GM12878 (cell line): ENCODE measurements around the gene RILPL2. TPM values are rescaled to one million over a fixed set of nuclear protein-coding genes. Genes with fewer than 3 reads are reported as not detected.

Source experiments
- ATAC-seq: fragments of 200-7000 bp; cut with Tn5 transposase; 3 replicates; pipeline ENCODE4 v1.9.1; 2020; ENCODE audit warnings: mild to moderate bottlenecking, moderate library complexity
- BruUV-seq: library from RNA; stranded (reverse); fragments of 400-500 nt; replicated peaks from 2 replicates; lab custom pipeline; 2021; lab: Mats Ljungman, UMichigan
- CTCF ChIA-PET: fragments of 300-600 bp; sonication (Branson Sonifier 250); formaldehyde crosslinking; extraction: SDS; loops from one replicate; lab custom pipeline; 2021; ENCODE audit warnings: inconsistent platforms; lab: Yijun Ruan, JAX
- POLR2A ChIA-PET: fragments of 350-600 bp; formaldehyde crosslinking; extraction: SDS; loops from one replicate; lab custom pipeline; 2021; ENCODE audit warnings: inconsistent platforms; lab: Charles Lee
- RAD21 ChIA-PET: fragments of 300-600 bp; sonication (Branson Sonifier 250); formaldehyde crosslinking; loops from one replicate; lab custom pipeline; 2023; ENCODE audit warnings: antibody characterized with exemption; ENCODE audit not compliant: unreplicated experiment; lab: Charles Lee
- SMC1A ChIA-PET: fragments of 300-600 bp; sonication (Branson Sonifier 250); formaldehyde crosslinking; loops from one replicate; lab custom pipeline; 2023; ENCODE audit not compliant: unreplicated experiment, uncharacterized antibody; lab: Charles Lee
- DNase-seq: peaks from one replicate; pipeline ENCODE4 v3.0.0-alpha.2; 2011; ENCODE audit warnings: low read depth, low spot score
- FAIRE-seq: peaks from 3 replicates; lab custom pipeline; 2011; peaks lifted over from hg19 to GRCh38; lab: Jason Lieb, UNC
- H2AFZ ChIP-seq: 2 replicates; pipeline ENCODE4 v1.6.0; 2011; ENCODE audit warnings: low read depth, low read length, control low read depth; ENCODE audit not compliant: control insufficient read depth
- H3K27ac ChIP-seq: 2 replicates; pipeline ENCODE4 v1.5.1; 2011; ENCODE audit warnings: control low read depth; ENCODE audit not compliant: control insufficient read depth, insufficient read depth
- H3K27me3 ChIP-seq, 2 experiments: replicated peaks in 1 of 2; 2 replicates each; pipeline versions ENCODE4 v1.6.0 to v1.6.1; 2011; ENCODE audit warnings: low read length in 1 of 2; ENCODE audit not compliant: control insufficient read depth in 2 of 2, insufficient read depth in 2 of 2
- H3K36me3 ChIP-seq, 2 experiments: 2 replicates each; pipeline ENCODE4 v1.5.1; 2011; ENCODE audit warnings: low read length in 1 of 2; ENCODE audit not compliant: control insufficient read depth in 2 of 2, insufficient read depth in 2 of 2
- H3K4me1 ChIP-seq: 2 replicates; pipeline ENCODE4 v1.6.1; 2011; ENCODE audit warnings: mild to moderate bottlenecking, low read length, moderate library complexity, mixed read lengths; ENCODE audit not compliant: control insufficient read depth, insufficient read depth
- H3K4me2 ChIP-seq: 2 replicates; pipeline ENCODE4 v1.6.0; 2011; ENCODE audit warnings: control low read depth; ENCODE audit not compliant: control insufficient read depth, insufficient read depth
- H3K4me3 ChIP-seq: fragments of 200-600 bp; sonication (generic); 2 replicates; pipeline ENCODE4 v1.5.1; 2016
- H3K79me2 ChIP-seq: 2 replicates; pipeline ENCODE4 v1.6.0; 2011; ENCODE audit warnings: low read length; ENCODE audit not compliant: control insufficient read depth, insufficient read depth
- H3K9ac ChIP-seq: 2 replicates; pipeline ENCODE4 v1.8.0; 2011; ENCODE audit warnings: low read length, control low read depth, mixed read lengths; ENCODE audit not compliant: control insufficient read depth, insufficient read depth
- H3K9me3 ChIP-seq: replicated peaks from 3 replicates; pipeline ENCODE4 v1.5.1; 2011; ENCODE audit warnings: mild to moderate bottlenecking, low read length; ENCODE audit not compliant: control insufficient read depth, insufficient read depth
- H4K20me1 ChIP-seq: 2 replicates; pipeline ENCODE4 v1.6.0; 2011; ENCODE audit not compliant: control insufficient read depth, insufficient read depth
- CEBPB ChIP-seq, 2 experiments: fragments of 150-350 bp in 1 of 2; IDR thresholded peaks; 2 replicates each; pipeline ENCODE4 v1.6.1; 2012 to 2014; ENCODE audit warnings: low read depth in 2 of 2, low read length in 2 of 2, borderline replicate concordance in 1 of 2, inconsistent platforms in 1 of 2
- CHD1 ChIP-seq: IDR thresholded peaks from 2 replicates; pipeline ENCODE4 v1.6.1; 2012; ENCODE audit warnings: low read depth, low read length, improper control_type of control experiment
- EED ChIP-seq: sonication (generic); IDR thresholded peaks from 2 replicates; pipeline ENCODE4 v1.6.1; 2016; ENCODE audit warnings: antibody characterized with exemption, low read depth
- HCFC1 ChIP-seq: fragments of 150-350 bp; IDR thresholded peaks from 2 replicates; pipeline ENCODE4 v1.6.1; 2014; ENCODE audit warnings: low read length
- KAT2A ChIP-seq: conservative IDR thresholded peaks from 2 replicates; pipeline ENCODE4 v1.6.1; 2011; ENCODE audit warnings: low read depth, low read length; ENCODE audit not compliant: control insufficient read depth
- MEF2A ChIP-seq: IDR thresholded peaks from 2 replicates; pipeline ENCODE4 v1.6.1; 2011; ENCODE audit warnings: low read depth, mild to moderate bottlenecking, low read length, moderate library complexity; ENCODE audit not compliant: insufficient read depth
- MLLT1 ChIP-seq: fragments of 450-650 bp; IDR thresholded peaks from 2 replicates; pipeline ENCODE4 v1.6.1; 2016; ENCODE audit warnings: mild to moderate bottlenecking
- RUNX3 ChIP-seq: IDR thresholded peaks from 2 replicates; pipeline ENCODE4 v1.6.1; 2012; ENCODE audit warnings: low read length, inconsistent platforms
- SPI1 ChIP-seq: IDR thresholded peaks from 2 replicates; pipeline ENCODE4 v1.6.1; 2011; ENCODE audit warnings: low read depth, mild to moderate bottlenecking, low read length, moderate library complexity, borderline replicate concordance; ENCODE audit not compliant: insufficient read depth
- WGBS: methylation state at CpG from one replicate; pipeline ENCODE4 v1.1.6; 2016; ENCODE audit warnings: low lambda C conversion rate; ENCODE audit not compliant: insufficient replicate concordance, insufficient coverage; ENCODE audit errors: missing lambda C conversion rate; 5-methylcytosine and 5-hydroxymethylcytosine counted together
- in situ Hi-C: fragments of 300-500 bp; cut with MboI; formaldehyde crosslinking; loops from 9 replicates; pipeline ENCODE4 v1.14.3; 2018; ENCODE audit warnings: mixed read lengths
- intact Hi-C: fragments of 100-400 bp; cut with micrococcal nuclease; formaldehyde crosslinking; loops from one replicate; pipeline ENCODE4 v1.14.2; 2022; ENCODE audit not compliant: unreplicated experiment
- polyA plus RNA-seq, 11 experiments: library from polyadenylated mRNA; depleted of rRNA in 4 of 11; unstranded in 6 of 11; stranded (reverse) in 5 of 11; fragments of >200 nt; fragmentation: Nextera tagmentation in 4 of 11; fragmentation: Illumina TruSeq in 1 of 11; extraction: Ambion mirVana in 4 of 11; extraction: Trizol in 1 of 11; gene quantifications; 1 replicate in 1 of 11; 2 replicates in 10 of 11; pipeline versions ENCODE4 v1.2.1 to v1.2.3, GENCODE V29; 2011 to 2016; ENCODE audit warnings: inconsistent platforms in 2 of 11, missing spikeins in 2 of 11, low read depth in 1 of 11
- total RNA-seq, 4 experiments: library from RNA; depleted of rRNA in 3 of 4; stranded (reverse); fragments of >200 nt in 3 of 4; fragmentation: Illumina TruSeq in 1 of 4; extraction: Trizol in 1 of 4; gene quantifications; 2 replicates each; pipeline versions ENCODE4 v1.2.1 to v1.2.3, GENCODE V29; 2013 to 2021

The RILPL2 gene
- total and polyA plus RNA-seq, 10 of the 15 experiments (the other 5 are each of a cell fraction or from before 2014, with no cell fraction given), result 3.5 to 38.5 (median 19.7) TPM

DNA sequence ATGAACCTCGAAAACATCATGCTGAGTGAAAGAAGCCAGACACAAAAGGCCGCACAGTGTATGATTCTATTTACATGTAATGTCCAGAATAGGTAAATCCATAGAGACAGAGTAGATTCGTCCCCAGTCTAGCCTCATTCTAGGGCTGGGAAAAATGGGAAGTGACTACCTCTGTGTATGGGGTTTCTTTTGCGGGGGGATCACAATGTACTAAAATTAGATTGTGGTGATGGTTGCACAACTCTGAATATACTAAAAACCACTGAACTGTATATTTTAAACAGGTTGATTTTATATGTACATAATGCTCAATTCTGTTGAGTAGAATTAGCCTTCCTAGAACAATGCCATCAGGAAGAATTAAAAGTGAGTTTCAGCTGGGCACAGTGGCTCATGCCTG is 6.3 kb upstream of the RILPL2 start:
- RAD21 ChIA-PET, result interaction anchor here (0.9 to 1.8 kb wide), 5 partner anchors 8 to 59 kb away, joined by 3 to 15 read pairs (median 4); partner anchors contain the start of gene KMT5A
- intact Hi-C loops (no loop called here), in situ Hi-C loops (loop anchor here (25.0 kb wide), 1 partner anchor 1470 kb away; the partner anchor contains the start of gene UBC)
- CTCF ChIA-PET, result no interaction called here
- no peak overlapping the region for H2AFZ ChIP-seq
- peaks cover 1% of the 10 kb centered on the region for H3K79me2 ChIP-seq
- H3K27ac ChIP-seq, result peak overlapping the region; percentile 5
- ATAC-seq, result no peak
- WGBS, result 52% methylated on average over 4 of the region's 4 CpGs
- no peaks in the 10 kb centered on the region for H3K27me3 ChIP-seq
- H3K36me3 ChIP-seq, result no peaks in the 10 kb centered on the region
- peak overlapping the region; percentile 28 for H3K4me2 ChIP-seq
- no peak overlapping the region for H3K9ac ChIP-seq
- H3K4me1 ChIP-seq, result peaks cover 33% of the 10 kb centered on the region
- peak overlapping the region; percentile 24; the same call in 1 of the 2 replicates for H3K4me3 ChIP-seq
- FAIRE-seq, result no peak
- POLR2A ChIA-PET, result interaction anchor here (0.6 to 2.8 kb wide), 4 partner anchors 8 to 11 kb away, joined by 3 to 14 read pairs (median 6); no protein-coding TSS in a partner anchor
- H3K9me3 ChIP-seq, result no peaks in the 10 kb centered on the region
- no peak for DNase-seq
- 0 out of 2 replicates have a peak, but pooled peaks have one; percentile 35 for TF ChIP-seq MLLT1
- TF ChIP-seq RUNX3, result peak; percentile 63
- TF ChIP-seq SPI1, result peak; percentile 60; the same call in 1 of the 2 replicates
- TF ChIP-seq CHD1, result no peak
- 0 out of 4 replicates have a peak, but pooled peaks of 1 of the 2 experiments have one; percentile 15 for TF ChIP-seq CEBPB (IDR thresholded peaks at IDR 0.05; ENCODE audit: borderline replicate concordance in 1 of 2, low read depth in 2 of 2, low read length in 2 of 2)
- no peak for TF ChIP-seq KAT2A
- TF ChIP-seq MEF2A, result peak; percentile 71; the same call in 1 of the 2 replicates
- 0 out of 2 replicates have a peak, but pooled peaks have one; percentile 34 for TF ChIP-seq EED
- no peak for TF ChIP-seq HCFC1
- SMC1A ChIA-PET, result interaction anchor here (1.6 to 2.3 kb wide), 5 partner anchors 9 to 18 kb away, joined by 3 to 17 read pairs (median 10); partner anchors contain the start of gene SNRNP35
- BruUV-seq, result no TSS peak
- H4K20me1 ChIP-seq, result no peaks in the 10 kb centered on the region
